Cerebellar cortex (tissue), 1 donor: ENCODE data around the gene AGBL1.

ENCODE experiments used
- DNase-seq: peaks from one replicate; pipeline ENCODE4 v3.0.0-alpha.2; 2015; ENCODE audit warnings: low spot score

The AGBL1 gene

DNA sequence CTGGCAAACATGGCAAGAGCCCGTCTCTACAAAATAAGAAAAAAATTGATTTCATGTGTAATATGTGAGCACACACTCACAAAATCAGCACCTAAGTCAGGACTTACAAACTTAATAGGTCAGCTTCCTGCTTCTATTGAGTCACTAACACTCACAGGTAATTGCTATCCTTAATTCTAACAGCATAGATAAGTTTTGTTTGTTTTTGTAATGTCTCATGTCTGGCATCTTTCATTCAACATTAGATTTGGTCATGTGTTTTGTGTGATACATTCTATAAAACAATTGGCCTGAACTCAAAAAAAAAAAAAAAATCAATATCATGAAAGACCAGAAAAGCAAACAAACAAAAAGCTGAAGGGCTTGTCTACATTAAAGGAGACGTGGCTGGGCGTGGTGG is 564.7 kb downstream of the AGBL1 start:
- DNase-seq = no peak

GRCh38 chr15:86645925-86646500 is 566.3 kb downstream of the AGBL1 start:
- no peak for DNase-seq

DNA sequence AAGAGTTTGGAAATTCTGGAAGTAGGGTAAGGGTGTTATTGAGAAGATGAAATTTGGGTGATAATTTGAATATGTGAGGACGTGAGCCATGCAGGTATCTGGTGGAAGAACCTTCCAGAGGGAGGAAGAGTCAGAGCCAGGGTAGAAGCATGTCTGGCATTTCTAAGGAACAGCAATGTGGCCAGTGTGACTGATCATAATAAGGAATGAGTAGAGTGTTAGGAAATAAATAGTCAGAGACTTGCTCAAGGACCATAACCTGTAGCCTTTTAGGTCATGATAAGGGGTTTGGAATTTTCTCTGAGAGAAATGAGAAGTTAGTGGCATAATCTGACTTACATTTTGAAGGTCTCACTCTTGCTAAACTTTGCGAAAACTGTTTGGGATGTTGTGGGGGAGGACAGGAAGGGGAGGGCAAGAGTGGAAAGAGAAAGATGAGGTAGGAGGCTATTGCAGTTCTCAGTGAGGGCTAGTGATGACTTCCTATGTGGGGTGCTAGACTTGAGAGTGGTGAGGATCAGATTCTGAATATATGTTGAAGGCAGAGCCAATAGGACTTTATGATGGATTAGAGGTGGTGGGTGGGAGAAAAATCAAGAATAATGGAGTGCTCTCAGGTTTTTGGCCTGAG is 568.3 kb downstream of the AGBL1 start:
- DNase-seq = no peak

DNA sequence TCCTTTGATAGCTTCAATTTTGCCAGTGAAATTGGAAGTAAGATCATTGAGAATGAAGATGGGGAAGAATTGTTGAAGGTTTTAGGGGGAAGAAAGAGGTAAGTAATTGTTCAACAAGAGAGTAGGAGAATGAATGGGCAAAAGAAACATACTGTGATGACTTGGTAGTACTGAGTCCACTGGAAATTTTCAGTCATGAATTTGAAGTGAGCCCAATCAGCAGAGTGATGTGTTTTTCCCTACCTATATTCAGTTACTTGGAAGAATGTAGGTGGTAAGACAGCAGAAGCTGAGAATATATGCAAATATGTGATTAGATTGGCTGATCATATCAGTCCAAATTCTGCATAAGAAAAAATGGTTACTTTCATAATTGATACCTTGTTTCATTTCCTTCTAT is 569.6 kb downstream of the AGBL1 start:
- no peak for DNase-seq

GRCh38 chr15:86650094-86650493 is 570.4 kb downstream of the AGBL1 start:
- no peak for DNase-seq

DNA sequence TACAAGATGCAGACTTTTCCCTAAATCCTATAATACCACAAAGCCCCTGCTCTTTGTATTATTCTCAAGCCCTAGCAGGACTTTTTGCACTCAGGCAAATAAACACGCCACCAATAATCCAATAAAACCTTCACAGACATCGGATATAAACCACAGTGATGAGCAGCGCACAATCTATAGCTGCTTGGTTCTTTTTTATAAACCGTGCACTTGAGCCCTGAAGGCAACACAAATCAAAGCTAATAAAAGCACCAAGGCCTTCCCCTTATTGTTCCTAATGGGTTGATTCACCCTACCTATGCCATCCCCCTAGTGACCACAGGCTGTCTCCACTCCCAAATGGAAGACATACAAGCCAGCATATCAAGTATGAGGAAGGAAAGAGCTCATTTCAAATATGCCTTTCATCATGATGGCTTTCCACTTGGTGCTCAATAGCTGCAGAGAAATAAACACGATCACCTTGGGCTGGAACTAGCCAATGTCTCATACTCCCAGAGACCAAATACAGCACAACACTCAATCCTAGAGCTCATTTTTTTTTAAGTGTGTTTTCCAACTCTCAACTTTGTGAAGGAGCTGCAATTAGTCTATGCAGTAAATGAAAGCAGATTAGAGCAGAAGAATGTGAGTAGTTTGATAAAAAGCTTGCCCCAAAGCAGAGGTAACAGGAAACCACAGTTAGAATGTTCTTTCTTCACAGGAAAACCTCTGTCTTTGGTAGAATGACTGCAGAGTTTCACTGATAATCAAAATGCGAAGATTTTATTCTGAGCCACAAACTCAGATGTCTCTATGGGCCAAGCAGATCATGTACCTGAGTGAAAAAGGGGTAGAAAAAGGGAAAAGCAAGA is 573.9 kb downstream of the AGBL1 start:
- DNase-seq = no peak

DNA sequence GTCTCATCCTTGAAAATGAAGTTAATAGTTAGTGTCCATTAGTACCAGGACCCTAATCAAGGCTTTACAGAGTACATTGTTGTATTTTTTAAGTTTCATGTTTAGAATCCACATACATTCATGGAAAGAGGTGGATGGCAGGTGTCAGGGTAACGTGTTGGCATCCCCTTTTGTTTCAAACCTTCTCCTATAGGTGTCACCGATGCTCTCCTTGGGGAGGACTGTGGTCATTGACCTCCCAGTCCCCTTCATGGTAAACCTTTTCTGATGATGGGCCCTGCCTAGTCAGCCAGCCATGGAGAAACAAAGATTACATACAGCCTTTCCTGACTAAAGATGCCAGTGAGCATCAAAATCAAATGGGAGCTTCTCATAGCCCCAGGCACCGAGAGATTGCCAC is 574.8 kb downstream of the AGBL1 start:
- no peak for DNase-seq

DNA sequence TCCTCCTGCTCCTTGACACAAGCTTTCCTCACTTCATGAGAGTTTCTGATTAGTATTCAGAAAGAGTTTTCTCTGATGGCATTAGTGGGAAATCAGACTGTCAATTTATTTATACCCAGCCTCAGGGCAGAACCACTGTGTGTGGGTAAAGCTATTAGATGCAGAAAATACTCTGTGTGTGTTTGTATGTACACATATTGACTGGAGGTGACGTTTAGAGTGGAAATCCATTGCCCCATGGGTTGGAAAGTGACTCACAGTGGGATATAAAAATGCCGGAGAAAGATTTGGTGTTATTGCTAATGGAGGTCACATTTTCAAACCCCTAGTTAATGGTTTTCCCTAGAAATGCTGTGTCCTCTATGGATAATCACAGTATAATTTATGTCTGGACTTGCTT is 577.6 kb downstream of the AGBL1 start:
- no peak for DNase-seq

DNA sequence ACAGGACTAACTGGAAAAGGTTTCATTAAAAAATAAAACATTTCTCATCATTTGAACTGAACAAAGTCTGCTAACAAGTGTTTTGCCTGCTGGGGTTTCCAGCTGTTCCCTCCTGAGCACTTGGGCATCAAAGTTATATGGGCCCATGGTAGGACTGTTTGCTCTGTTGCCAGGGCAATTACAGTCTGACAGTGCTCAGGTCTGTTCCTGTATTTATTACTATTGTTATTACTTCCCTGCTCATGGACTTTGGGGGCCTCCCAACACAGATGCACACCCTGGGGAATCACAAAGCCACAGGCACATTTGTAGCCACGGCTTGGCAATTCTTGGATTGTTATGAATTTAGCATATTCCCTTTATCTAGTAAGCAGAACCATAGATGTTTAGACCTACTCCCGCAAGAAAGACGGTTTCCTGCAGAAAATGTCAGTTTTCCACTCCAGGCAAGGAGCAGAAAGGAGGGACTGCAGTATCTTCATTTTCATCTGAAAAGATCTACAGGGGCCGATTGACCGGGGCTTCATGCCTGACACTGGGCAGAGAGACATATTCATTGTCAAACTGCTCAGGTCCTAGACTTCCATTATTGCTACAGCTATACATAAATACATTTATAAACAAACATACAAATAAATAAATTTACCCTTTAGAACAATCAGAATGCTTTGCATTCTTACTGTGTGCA is 580.2 kb downstream of the AGBL1 start:
- no peak for DNase-seq

DNA sequence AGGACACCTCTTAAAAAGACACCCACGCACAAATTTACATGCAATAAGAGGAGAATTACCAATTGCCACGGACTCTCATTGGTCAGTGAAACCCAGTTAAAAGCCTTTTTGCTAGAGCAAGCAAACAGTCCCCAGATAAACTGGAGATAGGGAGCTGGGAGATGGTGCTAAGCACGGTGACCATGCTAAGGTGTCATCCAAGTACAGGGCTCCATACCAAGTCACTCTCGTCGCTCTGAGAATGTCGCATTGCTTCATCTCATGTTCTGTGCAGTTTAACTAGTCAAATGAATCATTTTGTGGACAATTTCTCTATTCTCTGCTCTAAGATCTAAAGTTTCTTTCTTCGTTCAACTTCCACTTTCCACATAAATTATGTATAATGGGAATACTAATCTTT is 581.9 kb downstream of the AGBL1 start:
- DNase-seq = no peak

GRCh38 chr15:86663304-86663703 is 583.6 kb downstream of the AGBL1 start:
- DNase-seq = no peak

DNA sequence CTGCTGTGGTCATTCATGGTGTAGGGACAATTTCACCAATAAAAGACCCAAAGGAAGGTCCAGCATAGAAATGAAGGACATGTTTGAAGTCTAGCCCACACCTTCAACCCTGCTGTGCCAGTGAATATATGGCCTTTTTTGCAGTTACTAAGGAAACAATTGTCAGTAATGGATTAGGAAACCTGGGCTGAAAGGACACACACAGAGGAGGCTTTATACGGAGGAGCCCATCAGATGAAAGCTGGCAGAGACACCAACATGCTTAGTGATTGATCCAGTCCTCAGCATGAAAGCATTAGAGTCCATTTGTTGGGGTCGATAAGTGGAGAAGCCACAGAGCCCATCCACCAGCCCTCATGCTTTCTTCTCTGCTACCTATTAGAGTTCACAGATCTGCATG is 584.3 kb downstream of the AGBL1 start:
- DNase-seq = no peak

- DNase-seq = no peak
Measured at GRCh38 chr15:86664581-86664980, 584.9 kb downstream of the AGBL1 start.

GRCh38 chr15:86676002-86676401 is 596.3 kb downstream of the AGBL1 start:
- no peak for DNase-seq

DNA sequence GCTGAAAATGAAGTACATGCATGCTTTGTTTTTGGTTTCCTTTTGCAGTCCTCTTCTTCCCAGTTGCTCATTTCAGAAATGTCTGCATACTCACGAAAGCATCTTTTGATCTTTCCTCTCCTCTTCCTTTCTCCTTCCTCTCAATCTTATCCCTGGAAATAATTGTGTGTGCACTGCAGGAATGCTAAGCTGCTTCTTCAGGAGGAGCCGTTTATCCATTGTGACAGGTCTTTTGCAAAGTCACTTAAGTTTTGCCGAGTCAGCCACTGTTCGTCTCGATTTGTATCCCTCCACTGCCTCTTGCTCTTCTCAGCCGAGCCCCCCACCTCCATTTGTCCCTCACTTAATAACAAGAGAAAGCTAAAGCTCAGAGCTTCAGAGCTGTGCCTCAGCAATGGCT is 597.6 kb downstream of the AGBL1 start:
- DNase-seq = no peak

DNA sequence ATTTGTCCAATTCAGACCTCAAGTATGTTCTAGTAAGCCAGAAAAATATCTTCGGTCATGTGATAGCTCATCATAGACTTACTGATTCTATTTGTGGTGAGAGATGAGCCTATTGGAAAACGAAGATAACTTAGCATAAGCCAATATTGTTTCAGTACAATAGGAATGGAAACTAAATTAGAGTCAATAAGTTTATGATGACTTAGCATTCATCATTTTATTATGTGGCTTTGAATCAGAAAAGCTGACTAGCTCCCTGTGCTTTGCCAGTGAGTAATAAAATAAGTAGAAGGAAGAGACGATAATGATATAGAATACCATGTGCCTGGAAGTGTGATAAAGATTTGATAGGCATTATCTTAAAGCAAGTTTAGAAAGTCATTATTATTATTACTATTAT is 605.6 kb downstream of the AGBL1 start:
- DNase-seq = no peak

DNA sequence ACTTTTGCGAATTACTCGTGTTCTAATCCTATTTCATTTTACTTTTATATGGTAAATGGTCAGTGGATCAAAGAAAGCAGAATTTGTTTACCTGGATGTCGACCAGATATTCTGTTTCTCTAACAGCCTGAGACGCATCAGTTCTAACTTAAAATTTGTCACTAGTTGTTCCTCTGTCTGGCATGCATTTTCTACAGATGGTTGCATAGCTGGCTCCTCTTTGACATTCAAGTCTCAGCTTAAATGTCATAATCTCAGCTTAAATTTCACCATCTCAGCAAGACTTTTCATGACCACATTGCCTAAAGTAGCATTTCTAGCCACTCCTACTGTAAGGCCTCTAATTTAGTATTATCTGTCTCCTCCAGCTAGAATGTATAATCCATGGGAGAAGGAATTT is 609.3 kb downstream of the AGBL1 start:
- DNase-seq = no peak

GRCh38 chr15:86690566-86690965 is 610.9 kb downstream of the AGBL1 start:
- DNase-seq = no peak

DNA sequence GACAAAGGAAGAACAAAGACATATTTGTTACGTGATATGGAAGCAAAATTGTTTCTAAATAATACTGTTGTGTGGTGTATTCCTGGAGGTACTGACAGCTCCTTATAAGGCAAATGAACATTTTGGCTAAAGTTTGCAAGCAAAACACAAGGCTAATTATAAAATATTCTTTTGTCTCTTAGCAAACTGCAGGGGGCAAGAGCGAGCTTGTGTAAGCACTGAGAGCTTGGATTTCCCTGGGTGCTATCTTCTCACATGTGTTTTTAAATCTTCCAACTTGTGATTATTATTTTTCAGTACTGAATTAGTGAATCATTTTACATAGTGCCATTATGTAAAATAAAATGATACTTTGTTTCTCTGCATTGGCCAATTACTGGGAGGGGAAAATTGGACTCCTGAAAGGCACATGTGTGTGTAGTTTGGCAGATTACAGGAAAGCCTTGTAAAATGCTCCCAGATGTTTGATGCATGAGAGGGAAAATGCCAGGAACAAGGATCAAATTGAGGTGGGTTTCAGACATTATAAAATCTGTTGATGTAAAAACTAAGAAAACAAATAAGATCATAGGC is 611.5 kb downstream of the AGBL1 start:
- peak; percentile 3 for DNase-seq

DNA sequence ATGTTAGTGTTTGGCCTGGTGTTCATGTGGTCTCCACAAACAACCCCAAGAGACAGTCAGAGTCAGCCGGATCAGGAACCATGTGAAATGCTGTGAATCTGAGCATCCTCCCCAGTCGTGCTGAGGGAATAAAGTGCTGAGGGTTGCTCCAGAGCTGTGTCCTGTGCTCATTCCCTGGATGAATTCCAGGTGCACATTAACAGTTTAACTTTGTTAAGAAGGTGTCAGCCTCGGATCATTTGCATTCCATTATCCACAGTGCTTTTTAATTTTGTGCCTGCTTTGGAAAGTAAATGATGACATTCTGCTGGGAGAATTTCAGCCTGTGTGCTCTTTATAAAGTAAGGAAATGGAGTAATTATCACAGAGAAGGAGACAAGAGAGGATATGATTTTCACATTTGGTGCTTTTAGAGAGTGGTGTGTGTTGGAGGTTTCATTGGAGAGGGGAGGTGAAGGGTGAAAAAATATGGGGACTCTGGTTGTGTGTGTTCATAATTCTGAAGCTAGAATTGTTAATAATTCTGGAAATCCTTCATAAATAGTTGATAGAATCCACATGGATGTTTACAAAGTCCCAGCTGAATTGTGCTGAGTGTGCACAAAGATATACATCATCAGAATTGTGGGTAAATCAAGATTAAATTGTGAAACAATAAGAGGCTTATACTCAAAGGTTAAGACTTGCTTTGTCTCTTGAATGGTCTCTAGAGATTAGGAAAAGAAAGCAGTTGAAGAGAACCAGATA is 621.4 kb downstream of the AGBL1 start:
- no peak for DNase-seq

DNA sequence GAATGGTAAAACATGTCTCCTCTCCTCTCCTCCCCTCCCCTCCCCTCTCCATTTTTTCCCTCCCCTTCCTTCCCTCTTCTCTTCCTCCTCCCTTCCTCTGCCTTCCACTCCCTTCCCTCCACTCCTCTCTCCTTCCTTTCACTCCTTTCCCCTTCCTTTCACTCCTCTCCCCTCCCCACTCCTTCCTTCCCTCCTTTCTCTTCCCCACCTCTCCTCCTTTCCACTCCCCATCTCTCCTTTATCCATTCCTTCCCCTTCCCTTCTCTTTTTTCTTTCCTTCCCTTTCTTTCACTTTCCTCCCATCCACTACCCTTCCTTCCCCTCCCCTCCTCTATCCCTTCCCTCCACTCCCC is 621.9 kb downstream of the AGBL1 start:
- DNase-seq = no peak

DNA sequence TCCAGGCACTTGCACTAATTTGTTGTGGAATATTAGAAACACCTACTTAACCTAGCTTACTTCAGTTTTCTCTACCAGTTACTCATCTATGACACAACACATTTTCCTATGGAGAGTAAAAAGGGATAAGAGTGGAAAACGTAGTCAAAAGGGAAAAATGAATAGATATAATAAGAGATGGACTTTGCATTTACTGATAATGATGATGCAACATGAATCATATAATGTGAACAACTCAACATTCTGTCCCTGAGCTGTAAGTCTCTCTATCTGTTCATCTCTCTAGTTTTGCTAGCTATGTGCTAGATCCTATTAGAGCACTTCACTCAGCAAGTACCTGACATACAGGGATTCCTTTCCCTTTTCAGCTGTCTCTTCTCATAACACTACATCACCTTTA is 627.1 kb downstream of the AGBL1 start:
- DNase-seq = no peak
